AG10803 (cell line): ENCODE data around the gene DMD.

Experiments
- DNase-seq: peaks from one replicate; pipeline ENCODE4 v3.0.0; 2010; ENCODE audit warnings: low read depth
- H3K4me3 ChIP-seq: 2 replicates; pipeline ENCODE4 v1.5.1; 2011; ENCODE audit warnings: mild to moderate bottlenecking, low read length, control low read depth
- TF ChIP-seq, protein P1 (sequence below): conservative IDR thresholded peaks from 2 replicates; pipeline ENCODE4 v1.5.1; 2011; ENCODE audit warnings: mild to moderate bottlenecking, low read length, control low read depth, inconsistent platforms

DMD gene

DNA sequence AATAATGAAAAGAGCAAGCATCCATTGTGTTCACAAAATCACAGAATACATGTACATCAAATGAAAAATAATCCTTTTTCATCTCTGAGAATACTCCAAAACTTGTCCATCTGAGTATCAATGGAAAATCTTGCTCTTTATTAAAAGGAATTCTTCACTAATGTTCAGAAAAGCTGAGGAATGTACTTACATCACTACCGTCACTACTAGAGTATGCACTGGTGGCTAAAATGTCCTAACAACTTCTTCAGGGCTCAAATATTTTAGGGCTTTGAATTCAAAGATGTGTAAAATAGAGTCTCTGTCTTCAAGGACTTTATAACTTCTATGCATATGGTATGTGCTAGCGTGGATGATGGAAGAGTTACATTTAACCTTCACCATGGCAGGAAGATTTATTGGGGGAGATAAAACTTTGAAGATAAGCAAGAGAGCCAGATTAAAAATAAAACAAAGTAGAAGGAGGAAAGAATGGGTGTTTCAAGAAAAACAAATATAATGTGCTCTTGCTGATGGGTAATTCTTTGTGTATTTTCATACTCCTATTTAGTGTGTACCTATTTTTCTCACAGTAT, 55.1 kb downstream of the DMD start:
- DNase-seq: no peak
- H3K4me3 ChIP-seq: no peak overlapping the region

DNA sequence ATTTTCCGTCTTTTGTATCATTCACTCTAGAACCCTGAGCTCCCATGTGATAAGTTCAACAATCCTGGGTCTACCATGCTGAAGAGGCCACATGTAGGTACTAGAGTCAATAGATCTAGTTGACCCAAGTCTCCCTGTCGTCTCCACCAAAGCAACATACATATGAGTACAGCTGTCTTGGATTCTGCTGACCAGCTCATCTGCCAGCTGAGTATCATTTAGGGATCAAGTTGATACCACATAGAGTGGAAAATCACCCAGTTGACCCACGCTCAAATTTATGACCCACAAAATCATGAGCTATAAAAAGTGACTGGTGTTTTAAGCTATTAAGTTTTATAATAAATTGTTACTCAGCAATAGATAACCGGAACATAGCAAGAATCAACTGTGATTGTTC, 61.8 kb downstream of the DMD start:
- no peak for DNase-seq
- TF ChIP-seq, protein P1, sequence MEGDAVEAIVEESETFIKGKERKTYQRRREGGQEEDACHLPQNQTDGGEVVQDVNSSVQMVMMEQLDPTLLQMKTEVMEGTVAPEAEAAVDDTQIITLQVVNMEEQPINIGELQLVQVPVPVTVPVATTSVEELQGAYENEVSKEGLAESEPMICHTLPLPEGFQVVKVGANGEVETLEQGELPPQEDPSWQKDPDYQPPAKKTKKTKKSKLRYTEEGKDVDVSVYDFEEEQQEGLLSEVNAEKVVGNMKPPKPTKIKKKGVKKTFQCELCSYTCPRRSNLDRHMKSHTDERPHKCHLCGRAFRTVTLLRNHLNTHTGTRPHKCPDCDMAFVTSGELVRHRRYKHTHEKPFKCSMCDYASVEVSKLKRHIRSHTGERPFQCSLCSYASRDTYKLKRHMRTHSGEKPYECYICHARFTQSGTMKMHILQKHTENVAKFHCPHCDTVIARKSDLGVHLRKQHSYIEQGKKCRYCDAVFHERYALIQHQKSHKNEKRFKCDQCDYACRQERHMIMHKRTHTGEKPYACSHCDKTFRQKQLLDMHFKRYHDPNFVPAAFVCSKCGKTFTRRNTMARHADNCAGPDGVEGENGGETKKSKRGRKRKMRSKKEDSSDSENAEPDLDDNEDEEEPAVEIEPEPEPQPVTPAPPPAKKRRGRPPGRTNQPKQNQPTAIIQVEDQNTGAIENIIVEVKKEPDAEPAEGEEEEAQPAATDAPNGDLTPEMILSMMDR: no peak
- no peak overlapping the region for H3K4me3 ChIP-seq

More for the DNA sequence above, 55.1 kb downstream of the DMD start:
- TF ChIP-seq, protein P1: no peak

DNA sequence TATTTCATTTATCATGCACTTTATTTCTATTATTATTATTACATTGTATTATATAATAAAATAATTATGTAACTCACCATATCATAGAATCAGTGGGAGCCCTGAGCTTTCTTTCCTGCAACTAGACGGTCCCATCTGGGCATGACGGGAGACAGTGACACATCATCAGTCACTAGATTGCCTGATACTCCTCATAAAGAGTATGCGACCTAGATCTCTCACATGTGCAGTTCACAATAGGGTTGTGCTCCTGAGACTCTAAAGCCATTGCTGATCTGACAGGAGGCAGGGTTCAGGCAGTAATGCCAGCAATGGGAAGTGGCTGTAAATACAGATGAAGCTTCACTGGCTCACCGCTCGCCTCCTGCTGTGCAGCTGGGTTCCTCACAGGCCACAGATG, 62.3 kb downstream of the DMD start:
- TF ChIP-seq, protein P1: no peak
- H3K4me3 ChIP-seq: no peak overlapping the region
- no peak for DNase-seq

DNA sequence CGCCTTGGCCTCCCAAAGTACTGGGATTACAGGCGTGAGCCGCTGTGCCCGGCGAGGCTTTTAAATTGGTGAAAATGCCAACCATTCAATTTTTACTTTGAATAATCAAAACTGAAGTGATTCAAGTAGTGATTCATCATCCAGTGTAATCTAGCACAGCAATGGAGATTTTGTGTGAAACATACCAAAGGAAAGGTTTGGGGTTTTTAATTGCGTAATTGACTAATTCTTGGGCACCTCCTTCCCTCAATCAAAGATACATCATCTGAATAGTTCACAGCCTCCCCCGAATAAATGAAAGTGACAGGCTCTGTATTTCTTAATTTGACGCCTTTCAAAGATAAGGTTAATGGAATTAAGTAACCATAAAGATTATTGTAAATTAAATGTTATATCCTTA, 69.0 kb downstream of the DMD start:
- no peak for DNase-seq
- TF ChIP-seq, protein P1: no peak
- H3K4me3 ChIP-seq: no peak overlapping the region

DNA sequence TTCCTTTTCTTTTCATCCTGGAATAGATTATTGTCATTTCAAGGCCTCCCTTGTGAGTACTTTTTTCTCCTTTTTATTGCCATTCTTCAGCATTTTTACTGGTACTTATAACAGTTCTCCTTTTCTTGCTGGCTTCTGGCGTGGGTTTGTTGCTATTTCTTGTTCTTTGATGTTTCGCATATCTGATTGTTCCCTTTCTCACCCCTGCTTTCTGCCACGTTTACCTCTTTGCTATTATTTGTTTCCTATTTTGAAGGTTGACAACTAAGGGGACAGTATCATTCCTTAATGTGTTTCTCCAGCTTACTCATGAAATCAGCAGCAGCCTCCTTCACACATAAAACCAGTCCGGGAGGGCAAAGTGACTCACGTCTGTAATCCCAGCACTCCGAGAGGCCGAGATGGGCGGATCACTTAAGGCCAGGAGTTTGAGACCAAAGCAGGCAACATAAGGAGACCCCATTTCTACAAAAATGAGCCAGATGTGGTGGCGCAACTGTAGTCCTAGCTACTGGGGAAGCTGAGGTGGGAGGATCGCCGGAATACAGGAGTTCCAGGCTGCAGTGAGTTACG, 72.6 kb downstream of the DMD start:
- no peak for DNase-seq
- H3K4me3 ChIP-seq: no peak overlapping the region
- TF ChIP-seq, protein P1: no peak

DNA sequence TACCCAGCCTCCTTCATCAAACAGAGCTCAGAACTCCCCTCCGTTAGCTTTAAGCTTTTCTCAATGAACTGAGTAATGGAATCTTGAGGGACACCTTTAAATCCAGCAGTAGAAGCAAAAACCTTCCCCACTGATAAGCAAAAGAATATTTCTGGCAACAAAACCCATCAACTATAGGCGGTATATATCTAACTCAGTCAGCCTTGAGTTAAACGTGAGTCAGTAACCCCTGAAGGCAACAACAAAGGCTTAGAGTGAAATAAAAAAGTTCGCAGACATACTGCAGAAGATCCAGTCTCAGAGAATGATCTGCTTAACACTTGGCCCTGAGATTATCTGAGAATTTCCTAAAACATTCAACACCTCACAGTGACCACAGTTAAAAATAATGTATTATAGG, 77.2 kb downstream of the DMD start:
- H3K4me3 ChIP-seq: no peak overlapping the region
- no peak for DNase-seq
- TF ChIP-seq, protein P1: no peak

DNA sequence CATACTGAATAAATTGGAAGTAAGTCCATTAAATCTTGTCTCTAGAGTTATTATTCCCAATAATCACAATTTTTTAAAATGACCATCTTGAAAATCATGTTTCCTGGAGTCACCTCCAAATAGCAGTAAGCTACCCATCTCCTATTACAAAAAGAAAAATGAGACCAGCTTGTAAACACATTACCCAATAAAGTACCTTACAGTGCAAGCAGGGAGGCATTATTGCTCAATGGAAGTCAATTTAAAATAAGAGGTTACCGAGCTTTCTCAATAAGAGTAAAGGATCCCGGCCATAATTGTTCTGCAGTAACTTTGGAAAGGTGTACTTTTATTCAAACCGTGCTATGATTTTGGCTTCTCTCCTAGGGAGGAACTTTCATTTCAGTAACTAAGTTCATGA, 78.0 kb downstream of the DMD start:
- no peak overlapping the region for H3K4me3 ChIP-seq
- TF ChIP-seq, protein P1: no peak
- no peak for DNase-seq
